T-helper 1 cell treated with Interleukin-12 subunit alpha and Interleukin-12 subunit beta and Interleukin-4 antibody, amounts not matched to agents 30 ng/mL and 1 ng/mL, for 36 hours (primary cell): ENCODE data around the gene ZNF613. TPM values are rescaled to one million over a fixed set of nuclear protein-coding genes. Genes with fewer than 3 reads are reported as not detected.

Source experiments
- total RNA-seq: library from RNA; stranded (reverse); gene quantifications from 2 replicates; pipeline ENCODE4 v1.2.3, GENCODE V29; 2022

ZNF613 gene
- total RNA-seq, 1 donor from 2014 or later: 5.5 TPM

Other genes starting within 250 kb of the ZNF613 start
- 6.4 and 8.7 TPM in 2 replicates for gene SPACA6, start 234.1 kb upstream of the ZNF613 start, total RNA-seq
- not detected in 2 replicates for gene HAS1, start 203.5 kb upstream of the ZNF613 start, total RNA-seq
- gene FPR1, start 175.6 kb upstream of the ZNF613 start, total RNA-seq: not detected in 2 replicates
- not detected in 2 replicates for gene FPR2, start 166.3 kb upstream of the ZNF613 start, total RNA-seq
- gene FPR3, start 132.3 kb upstream of the ZNF613 start, total RNA-seq: not detected in 2 replicates
- 7.3 and 8.2 TPM in 2 replicates for gene ZNF577, start 39.5 kb upstream of the ZNF613 start, total RNA-seq
- gene ZNF649, start 22.5 kb upstream of the ZNF613 start, total RNA-seq: 11.3 and 11.7 TPM in 2 replicates
- gene ZNF350, start 59.4 kb downstream of the ZNF613 start, total RNA-seq: 13.5 and 14.0 TPM in 2 replicates
- 9.4 and 10.2 TPM in 2 replicates for gene ZNF615, start 80.7 kb downstream of the ZNF613 start, total RNA-seq
- gene ZNF614, start 100.9 kb downstream of the ZNF613 start, total RNA-seq: 8.4 and 9.9 TPM in 2 replicates
- gene ZNF432, start 121.4 kb downstream of the ZNF613 start, total RNA-seq: 12.9 and 16.8 TPM in 2 replicates
- 23.1 and 27.0 TPM in 2 replicates for gene ZNF841, start 168.3 kb downstream of the ZNF613 start, total RNA-seq
- 4.8 and 5.1 TPM in 2 replicates for gene ZNF616, start 212.5 kb downstream of the ZNF613 start, total RNA-seq
- gene ZNF836, start 244.1 kb downstream of the ZNF613 start, total RNA-seq: 15.4 and 17.5 TPM in 2 replicates